GM18909 (cell line): ENCODE measurements around the gene OR51B4.
"Not testable (repeated sequence)": the region's sequence is repeated elsewhere in the genome, so short reads cannot be mapped to it uniquely, and the experiment has no call there.

Experiments used
- ATAC-seq: cut with Tn5 transposase; IDR thresholded peaks from one replicate; pipeline ENCODE4 v1.9.1; 2021; ENCODE audit warnings: mild to moderate bottlenecking; ENCODE audit not compliant: unreplicated experiment, poor library complexity

OR51B4 gene

GRCh38 chr11:5276697-5277096, 25.0 kb downstream of the OR51B4 start:
- ATAC-seq = no peak

DNA sequence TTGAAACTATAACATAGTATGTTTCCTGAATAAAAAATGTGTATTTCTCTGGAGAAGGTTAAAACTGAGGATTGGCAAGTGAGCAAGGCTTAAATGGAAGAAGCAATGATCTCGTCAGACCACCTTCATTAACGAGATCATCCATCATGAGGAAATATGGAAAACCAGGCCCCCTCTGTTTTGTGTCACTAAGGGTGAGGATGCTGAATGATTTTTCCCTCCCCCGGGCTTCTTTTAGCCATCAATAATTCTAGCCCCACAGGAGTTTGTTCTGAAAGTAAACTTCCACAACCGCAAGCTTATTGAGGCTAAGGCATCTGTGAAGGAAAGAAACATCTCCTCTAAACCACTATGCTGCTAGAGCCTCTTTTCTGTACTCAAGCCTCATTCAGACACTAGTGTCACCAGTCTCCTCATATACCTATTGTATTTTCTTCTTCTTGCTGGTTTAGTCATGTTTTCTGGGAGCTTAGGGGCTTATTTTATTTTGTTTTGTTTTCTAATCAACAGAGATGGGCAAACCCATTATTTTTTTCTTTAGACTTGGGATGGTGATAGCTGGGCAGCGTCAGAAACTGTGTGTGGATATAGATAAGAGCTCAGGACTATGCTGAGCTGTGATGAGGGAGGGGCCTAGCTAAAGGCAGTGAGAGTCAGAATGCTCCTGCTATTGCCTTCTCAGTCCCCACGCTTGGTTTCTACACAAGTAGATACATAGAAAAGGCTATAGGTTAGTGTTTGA, 26.2 kb downstream of the OR51B4 start:
- no peak for ATAC-seq

GRCh38 chr11:5274395-5274794, 27.4 kb downstream of the OR51B4 start:
- ATAC-seq = no peak

DNA sequence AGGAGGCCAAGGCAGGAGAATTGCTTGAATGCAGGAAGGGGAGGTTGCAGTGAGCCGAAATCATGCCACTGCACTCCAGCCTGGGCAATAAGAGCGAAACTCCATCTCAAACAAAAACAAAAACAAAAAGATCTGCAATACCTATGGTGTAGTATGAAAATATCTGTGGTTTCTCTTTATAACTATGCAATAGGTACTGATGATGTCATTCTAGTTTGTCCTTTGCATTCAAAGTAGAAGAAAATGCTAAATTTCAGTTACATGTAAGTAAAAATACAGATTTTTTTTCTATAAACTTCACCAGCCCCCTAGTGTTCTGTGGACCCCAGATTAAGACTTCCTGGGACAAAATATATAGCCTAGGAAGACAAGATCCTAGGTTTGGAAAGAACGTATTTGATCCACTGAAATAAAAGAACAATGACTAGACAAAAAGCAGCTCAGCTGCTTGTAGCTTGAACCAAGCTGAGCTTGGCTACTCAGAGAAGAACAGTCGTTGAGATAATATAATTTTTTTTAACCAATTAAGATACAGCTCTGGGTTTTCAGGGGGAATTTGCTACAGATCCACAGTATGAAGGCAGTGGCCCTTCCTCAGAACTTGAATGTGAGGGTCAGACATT, 29.2 kb downstream of the OR51B4 start:
- ATAC-seq = no peak

DNA sequence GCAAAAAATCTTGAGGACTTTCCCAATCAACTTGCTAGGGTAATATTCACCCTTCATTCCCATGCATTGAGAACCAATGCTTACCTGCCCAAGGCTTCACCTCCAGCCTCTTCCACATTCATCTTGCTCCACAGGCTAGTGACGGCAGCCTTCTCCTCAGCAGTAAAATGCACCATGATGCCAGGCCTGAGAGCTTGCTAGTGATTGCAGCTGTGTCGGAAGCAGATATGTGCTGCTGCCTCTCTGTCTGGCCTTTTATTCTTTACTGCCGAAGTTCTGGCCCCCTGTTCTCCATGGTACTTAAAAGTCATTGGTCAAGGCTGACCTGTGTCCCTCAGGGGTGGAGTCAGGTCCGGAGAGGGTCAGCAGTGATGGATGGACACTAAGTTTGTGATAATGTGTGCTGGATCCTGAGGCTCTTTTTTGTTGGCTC, 32.0 kb downstream of the OR51B4 start, which contains the start of gene HBE1:
TSS of gene HBE1 (minus strand) at position 231 of the 433 bp plus-strand sequence. CDS start at position 176, 55 bp downstream.
- no peak for ATAC-seq

DNA sequence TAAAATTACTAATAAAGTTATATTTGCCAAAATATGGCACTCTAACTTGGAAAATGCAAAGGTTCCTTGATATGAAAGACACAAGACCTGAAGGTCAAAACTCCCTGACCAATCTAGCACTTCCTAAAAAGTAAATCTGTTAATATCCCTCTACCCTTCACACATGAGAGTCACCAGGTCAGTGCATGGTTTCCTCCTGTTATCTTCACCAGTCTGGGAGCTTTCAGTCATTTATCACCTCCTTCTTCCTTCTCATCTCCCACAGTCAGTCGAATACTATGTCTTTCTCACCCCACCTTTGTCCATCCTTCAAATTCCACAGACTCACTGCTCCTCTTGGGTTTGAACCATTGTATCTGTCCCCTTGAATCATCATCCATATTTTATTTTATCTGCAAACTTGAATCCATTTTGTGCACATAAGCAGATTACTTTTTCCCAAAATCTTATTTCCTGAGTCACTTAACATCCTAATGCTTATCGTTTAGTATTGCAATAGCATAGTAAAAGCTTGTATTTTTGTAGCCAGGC, 34.6 kb downstream of the OR51B4 start:
- no peak for ATAC-seq

DNA sequence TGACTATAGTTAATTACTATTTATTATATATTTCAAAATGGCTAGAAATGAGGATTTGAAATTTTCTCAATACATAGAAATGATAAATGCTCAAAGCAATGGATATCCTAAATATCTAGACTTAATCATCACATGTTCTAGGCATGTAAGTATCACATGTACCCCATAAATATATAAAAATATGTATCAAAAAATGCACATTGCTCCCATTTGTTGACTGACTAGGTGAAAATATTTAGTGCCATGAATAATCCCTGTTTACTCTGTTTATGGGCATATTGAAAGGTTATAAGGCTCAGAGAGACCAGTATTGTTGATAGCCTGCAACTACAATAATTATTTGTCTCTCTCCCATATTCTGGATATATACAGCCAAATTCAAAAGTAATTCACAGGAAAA, 35.1 kb downstream of the OR51B4 start:
- no peak for ATAC-seq

DNA sequence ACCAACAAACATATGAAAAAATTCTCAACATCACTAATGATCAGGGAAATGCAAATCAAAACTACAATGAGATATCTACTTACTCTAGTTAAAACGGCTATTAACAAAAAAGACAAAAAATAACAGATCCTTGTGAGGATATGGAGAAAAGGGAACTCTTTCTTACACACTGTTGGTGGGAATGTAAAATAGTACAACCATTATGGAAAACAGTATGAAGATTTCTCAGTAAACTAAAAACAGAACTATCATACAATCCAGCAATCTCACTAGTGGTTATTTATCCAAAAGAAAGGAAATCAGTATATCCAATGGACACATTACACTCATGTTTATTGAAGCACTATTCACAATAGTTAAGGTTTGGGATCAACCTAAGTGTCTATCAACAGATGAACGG, 35.9 kb downstream of the OR51B4 start:
- no peak for ATAC-seq

DNA sequence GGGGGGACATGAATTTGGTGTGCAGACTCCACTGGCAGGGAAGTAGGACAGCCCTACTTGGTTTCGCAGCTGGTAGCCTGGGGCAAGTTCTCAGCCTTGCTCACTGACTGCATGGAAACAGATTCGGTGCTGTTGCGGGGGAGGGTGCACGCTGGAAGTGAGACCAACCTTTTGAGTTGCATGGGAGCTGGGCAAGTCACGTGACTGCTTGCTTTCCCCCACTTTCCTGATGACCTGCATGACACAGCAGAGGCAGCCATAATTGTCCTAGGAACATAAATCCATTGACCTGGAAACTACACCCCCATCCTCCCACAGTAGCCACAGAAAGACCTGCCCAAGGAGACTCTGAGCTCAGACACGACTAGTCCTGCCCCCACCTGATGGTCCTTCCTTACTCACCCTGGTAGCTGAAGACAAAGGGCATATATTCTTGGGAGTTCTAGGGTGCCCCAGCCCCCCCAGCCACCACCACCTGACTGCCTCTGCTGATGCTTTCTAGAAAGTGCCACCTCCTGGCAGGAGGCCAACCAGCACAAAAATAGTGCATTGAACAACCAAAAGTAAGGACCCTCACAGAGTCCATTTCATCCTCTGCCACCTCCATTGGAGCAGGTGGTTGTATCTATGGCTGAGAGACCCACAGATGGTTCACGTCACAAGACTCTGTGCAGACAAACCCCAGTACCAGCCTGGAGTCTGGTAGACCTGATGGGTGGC, 43.0 kb downstream of the OR51B4 start:
- no peak for ATAC-seq

GRCh38 chr11:5257296-5257695, 44.5 kb downstream of the OR51B4 start:
- ATAC-seq = no peak

DNA sequence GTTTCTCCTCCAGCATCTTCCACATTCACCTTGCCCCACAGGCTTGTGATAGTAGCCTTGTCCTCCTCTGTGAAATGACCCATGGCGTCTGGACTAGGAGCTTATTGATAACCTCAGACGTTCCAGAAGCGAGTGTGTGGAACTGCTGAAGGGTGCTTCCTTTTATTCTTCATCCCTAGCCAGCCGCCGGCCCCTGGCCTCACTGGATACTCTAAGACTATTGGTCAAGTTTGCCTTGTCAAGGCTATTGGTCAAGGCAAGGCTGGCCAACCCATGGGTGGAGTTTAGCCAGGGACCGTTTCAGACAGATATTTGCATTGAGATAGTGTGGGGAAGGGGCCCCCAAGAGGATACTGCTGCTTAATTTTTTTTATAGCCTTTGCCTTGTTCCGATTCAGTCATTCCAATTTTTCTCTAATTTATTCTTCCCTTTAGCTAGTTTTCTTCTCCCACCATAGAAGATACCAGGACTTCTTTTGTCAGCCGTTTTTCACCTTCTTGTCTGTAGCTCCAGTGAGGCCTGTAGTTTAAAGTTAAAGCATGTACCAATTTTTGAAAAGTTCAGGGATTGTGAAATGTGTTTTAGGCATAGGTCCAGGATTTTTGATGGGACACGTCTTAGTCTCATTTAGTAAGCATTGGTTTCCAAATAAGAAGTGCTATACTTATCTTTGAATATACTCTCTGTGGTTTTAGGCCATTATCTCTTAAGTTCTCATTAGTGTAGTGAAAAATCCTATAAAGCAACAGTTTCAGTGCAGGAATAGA, 46.9 kb downstream of the OR51B4 start, which contains the start of gene HBG2:
TSS of gene HBG2 (minus strand) at position 136 of the 768 bp plus-strand sequence. CDS start at position 83, 53 bp downstream.
- not testable (repeated sequence) for ATAC-seq

GRCh38 chr11:5254023-5254422, 47.7 kb downstream of the OR51B4 start:
- ATAC-seq = not testable (repeated sequence)

DNA sequence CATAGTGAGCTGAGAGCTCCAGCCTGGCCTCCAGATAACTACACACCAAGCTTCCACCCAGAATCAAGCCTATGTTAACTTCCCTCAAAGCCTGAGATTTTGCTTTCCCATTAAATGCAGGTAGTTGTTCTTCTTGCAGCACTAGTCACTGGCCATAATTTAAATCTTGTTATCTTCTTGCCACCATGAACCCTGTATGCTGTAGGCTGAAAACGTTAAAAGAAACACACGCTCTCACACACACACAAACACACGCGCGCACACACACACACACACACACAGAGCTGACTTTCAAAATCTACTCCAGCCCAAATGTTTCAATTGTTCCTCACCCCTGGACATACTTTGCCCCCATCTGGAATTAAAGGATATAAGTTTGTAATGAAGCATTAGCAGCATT, 48.3 kb downstream of the OR51B4 start:
- ATAC-seq = not testable (repeated sequence)

DNA sequence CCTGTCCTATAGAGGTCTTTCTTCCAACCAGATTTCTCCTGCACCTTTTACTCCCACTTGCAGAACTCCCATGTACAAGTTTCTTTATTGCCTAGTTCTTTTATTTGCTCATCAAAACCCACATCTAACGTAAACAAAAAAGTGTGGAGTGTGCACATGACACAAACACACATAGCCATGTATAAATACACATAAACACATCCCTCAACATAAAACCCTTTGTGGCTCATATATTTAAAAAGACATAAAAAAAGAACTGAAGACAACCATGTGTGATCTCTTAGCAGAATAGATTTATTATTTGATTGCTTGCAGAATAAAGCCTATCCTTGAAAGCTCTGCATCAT, 48.9 kb downstream of the OR51B4 start:
- no peak for ATAC-seq

DNA sequence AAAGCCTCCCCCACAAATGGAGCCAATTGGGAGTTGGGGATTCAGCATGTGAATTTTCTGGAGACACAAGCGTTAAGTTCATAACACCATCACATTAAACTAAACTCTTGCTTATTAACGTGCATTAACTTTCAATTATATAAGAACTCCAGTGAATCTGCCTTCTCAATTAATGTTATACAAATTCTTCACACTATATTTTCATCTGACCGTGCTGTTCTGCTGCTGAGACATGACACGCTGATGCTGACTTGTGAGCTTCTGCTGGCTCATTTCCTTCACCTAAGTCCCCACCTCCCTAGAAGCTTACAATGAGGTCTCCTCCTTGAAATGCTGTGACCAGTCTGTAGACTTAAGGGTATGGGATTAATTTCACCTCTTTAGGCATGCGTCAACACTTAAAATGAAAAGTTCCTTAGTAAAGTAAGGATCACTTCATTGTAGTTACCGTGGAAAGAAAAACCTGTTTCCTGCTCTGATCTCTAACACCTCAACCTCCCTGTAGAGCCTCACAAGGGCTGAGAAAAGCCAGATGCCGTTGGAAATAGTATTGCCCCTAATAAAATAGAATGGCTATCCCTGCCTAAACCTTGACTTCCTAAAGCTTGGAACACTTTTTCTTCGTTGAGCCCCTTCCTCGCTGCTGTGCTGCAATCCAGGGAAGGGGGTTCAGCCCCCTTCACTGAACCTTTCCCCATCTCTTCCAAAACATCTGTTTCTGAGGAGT, 49.4 kb downstream of the OR51B4 start:
- no peak for ATAC-seq

DNA sequence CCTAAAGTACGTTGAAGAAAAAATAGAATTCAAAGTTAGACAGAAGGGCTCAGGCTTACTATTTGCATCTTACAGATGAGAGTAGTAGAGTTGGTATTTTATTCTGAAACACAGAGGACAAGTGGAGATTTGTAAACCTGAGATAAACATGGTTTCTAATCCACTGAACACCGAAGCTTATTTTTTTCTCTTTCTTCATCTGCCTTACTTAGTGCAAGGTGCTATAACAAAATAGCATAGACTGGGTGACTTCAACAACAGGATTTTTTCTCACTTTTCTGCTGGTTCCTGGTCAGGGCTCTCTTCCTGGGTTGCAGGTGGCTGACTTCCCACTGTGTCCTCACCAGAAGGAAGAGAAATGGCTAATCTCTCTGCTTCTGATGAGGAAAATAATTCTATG, 50.0 kb downstream of the OR51B4 start:
- no peak for ATAC-seq
